Measurements from ENCODE around the gene SLC35A3. TPM values are rescaled to one million over a fixed set of nuclear protein-coding genes. Genes with fewer than 3 reads are reported as not detected.

SLC35A3 gene
- total RNA-seq, 1 donor from 2014 or later = 26.7 TPM

GRCh38 chr1:100076744-100077143 lies 106.9 kb downstream of the SLC35A3 start:
- no peak overlapping the region for H3K4me3 Mint-ChIP-seq
- H3K27me3 Mint-ChIP-seq = no peaks in the 10 kb centered on the region
- no peak overlapping the region for H3K27ac Mint-ChIP-seq
- no peaks in the 10 kb centered on the region for H3K4me1 Mint-ChIP-seq (ENCODE audit: unreplicated experiment)
- H3K9me3 Mint-ChIP-seq = no peaks in the 10 kb centered on the region
- DNase-seq (ENCODE audit: extremely low spot score, unreplicated experiment) = no peak
- TF ChIP-seq, protein P1, sequence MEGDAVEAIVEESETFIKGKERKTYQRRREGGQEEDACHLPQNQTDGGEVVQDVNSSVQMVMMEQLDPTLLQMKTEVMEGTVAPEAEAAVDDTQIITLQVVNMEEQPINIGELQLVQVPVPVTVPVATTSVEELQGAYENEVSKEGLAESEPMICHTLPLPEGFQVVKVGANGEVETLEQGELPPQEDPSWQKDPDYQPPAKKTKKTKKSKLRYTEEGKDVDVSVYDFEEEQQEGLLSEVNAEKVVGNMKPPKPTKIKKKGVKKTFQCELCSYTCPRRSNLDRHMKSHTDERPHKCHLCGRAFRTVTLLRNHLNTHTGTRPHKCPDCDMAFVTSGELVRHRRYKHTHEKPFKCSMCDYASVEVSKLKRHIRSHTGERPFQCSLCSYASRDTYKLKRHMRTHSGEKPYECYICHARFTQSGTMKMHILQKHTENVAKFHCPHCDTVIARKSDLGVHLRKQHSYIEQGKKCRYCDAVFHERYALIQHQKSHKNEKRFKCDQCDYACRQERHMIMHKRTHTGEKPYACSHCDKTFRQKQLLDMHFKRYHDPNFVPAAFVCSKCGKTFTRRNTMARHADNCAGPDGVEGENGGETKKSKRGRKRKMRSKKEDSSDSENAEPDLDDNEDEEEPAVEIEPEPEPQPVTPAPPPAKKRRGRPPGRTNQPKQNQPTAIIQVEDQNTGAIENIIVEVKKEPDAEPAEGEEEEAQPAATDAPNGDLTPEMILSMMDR (conservative IDR thresholded peaks at IDR 0.05) = no peak
- H3K36me3 Mint-ChIP-seq = peaks cover 24% of the 10 kb centered on the region

DNA sequence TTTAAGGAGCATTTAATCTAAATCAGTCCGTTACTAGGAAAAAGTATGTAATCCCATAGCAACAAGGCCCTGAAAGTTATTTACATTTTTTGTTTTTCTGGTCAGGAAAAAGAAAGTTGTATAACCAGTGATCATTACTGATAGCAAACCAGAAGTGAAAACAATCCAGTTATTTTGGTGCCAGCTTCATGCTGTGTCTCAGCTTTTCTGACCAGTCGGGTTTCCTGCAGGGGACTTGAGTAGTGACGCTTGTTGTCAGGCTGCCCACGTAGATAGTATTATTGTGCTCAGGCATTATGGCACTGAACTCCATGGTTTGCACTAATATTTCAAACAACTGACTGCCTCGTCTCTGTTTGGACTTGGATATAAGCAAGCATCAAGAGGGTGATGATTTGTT lies 107.7 kb downstream of the SLC35A3 start:
- no peaks in the 10 kb centered on the region for H3K4me1 Mint-ChIP-seq (ENCODE audit: unreplicated experiment)
- no peak for DNase-seq (ENCODE audit: extremely low spot score, unreplicated experiment)
- no peak overlapping the region for H3K27ac Mint-ChIP-seq
- H3K27me3 Mint-ChIP-seq = no peaks in the 10 kb centered on the region
- no peak overlapping the region for H3K4me3 Mint-ChIP-seq
- H3K9me3 Mint-ChIP-seq = no peaks in the 10 kb centered on the region
- H3K36me3 Mint-ChIP-seq = peaks cover 19% of the 10 kb centered on the region
- TF ChIP-seq, protein P1 (conservative IDR thresholded peaks at IDR 0.05) = no peak

GRCh38 chr1:100080331-100080730 lies 110.5 kb downstream of the SLC35A3 start:
- H3K4me1 Mint-ChIP-seq (ENCODE audit: unreplicated experiment) = no peaks in the 10 kb centered on the region
- TF ChIP-seq, protein P1 (conservative IDR thresholded peaks at IDR 0.05) = no peak
- no peak overlapping the region for H3K27ac Mint-ChIP-seq
- H3K36me3 Mint-ChIP-seq = peaks cover 9% of the 10 kb centered on the region
- no peak for DNase-seq (ENCODE audit: extremely low spot score, unreplicated experiment)
- no peaks in the 10 kb centered on the region for H3K9me3 Mint-ChIP-seq
- no peaks in the 10 kb centered on the region for H3K27me3 Mint-ChIP-seq
- no peak overlapping the region for H3K4me3 Mint-ChIP-seq

Other genes with a start within 250 kb of the SLC35A3 start
- gene FRRS1, start 203.4 kb upstream of the SLC35A3 start, total RNA-seq (ENCODE audit: low replicate concordance) = 6.4 and 10.8 TPM in 2 replicates
- 17.8 and 24.4 TPM in 2 replicates for gene AGL, start 119.6 kb upstream of the SLC35A3 start, total RNA-seq (ENCODE audit: low replicate concordance)
- gene SASS6, start 162.9 kb downstream of the SLC35A3 start, total RNA-seq (ENCODE audit: low replicate concordance) = 4.2 and 9.2 TPM in 2 replicates
- gene TRMT13, start 163.2 kb downstream of the SLC35A3 start, total RNA-seq (ENCODE audit: low replicate concordance) = 13.9 and 25.1 TPM in 2 replicates
- 0.40 and 0.63 TPM in 2 replicates for gene LRRC39, start 208.3 kb downstream of the SLC35A3 start, total RNA-seq (ENCODE audit: low replicate concordance)